Anterior cingulate cortex (tissue), 58 donors: ENCODE data around the gene ARMCX5.

Experiments used
- DNase-seq, 58 donors: peaks; one replicate each; lab custom pipeline; 2025; lab: John Stamatoyannopoulos, UW

Gene ARMCX5

GRCh38 chrX:102599084-102599950 is at the start of gene ARMCX5:
ARMCX5 (plus strand) TSS chrX:102599515; CDS start chrX:102602142, 2,627 bp downstream.
- peak in 56 of 58 donors; percentile 0 to 73 (median 43) for DNase-seq

GRCh38 chrX:102558607-102559006 is 40.7 kb upstream of the ARMCX5 start:
- DNase-seq = no peak

- no peak for DNase-seq
These were observed 38.8 kb upstream of the ARMCX5 start for GRCh38 chrX:102560423-102561068.

DNA sequence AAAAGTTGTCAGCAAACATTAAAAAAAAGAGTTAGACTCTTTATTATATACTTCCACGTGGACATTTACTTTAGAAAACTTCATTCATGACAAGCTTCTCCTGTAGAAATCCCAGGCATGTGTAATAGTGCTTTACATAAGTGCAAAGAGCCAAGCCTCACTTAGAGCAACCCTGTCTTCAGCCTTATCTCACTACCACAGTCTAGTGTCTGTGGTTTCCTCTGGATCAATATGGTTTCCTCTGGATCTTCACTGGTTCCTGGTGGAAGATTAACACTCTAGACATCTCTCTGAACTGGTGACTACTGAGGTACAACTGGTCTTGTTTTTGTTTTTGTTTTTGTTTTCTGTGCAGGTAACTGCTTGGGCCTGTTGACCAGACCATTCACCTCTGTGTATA is 18.4 kb upstream of the ARMCX5 start:
- DNase-seq = no peak

GRCh38 chrX:102593367-102593766 is 5.9 kb upstream of the ARMCX5 start:
- no peak for DNase-seq

GRCh38 chrX:102599951-102600579 is 750 bp downstream of the ARMCX5 start:
- peak in 1 of 58 donors; percentile 3 for DNase-seq

DNA sequence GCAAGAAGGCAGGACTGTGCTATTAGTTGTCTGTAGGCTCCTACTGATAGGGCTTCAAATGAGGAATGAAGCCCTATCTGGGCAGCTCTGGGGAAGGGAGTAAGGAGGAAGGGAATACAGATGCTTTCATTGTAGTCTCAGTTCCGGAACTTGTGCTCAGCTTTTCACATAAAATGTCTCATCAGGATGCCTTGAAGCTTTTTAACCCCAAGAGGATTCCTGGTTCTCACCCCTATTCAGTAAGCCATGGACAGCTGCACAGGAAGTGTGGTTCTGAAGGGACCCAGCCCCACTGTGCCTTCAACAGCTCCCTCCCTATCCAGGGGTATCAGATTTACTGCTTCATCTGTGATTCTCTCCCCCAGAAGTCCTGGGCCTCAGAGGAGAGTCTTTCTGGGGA is 5.0 kb downstream of the ARMCX5 start:
- no peak for DNase-seq

- no peak for DNase-seq
These were observed 6.8 kb downstream of the ARMCX5 start for GRCh38 chrX:102606115-102606514.

DNA sequence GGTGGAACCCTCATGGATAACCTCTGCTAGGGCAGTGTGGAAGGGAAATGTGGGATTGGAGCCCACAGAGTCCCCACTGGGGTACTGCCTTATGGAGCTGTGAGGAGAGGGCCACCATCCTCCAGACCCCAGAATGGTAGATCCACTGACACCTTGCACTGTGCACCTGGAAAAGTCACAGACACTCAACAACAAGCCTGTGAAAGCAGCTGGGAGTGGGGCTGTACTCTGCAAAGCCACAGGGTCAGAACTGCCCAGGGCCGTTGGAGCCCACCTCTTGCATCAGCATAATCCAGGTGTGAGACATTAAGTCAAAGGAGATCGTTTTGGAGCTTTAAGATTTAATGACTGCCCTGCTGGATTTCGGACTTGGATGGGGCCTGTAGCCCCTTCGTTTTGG is 11.6 kb downstream of the ARMCX5 start:
- no peak for DNase-seq

DNA sequence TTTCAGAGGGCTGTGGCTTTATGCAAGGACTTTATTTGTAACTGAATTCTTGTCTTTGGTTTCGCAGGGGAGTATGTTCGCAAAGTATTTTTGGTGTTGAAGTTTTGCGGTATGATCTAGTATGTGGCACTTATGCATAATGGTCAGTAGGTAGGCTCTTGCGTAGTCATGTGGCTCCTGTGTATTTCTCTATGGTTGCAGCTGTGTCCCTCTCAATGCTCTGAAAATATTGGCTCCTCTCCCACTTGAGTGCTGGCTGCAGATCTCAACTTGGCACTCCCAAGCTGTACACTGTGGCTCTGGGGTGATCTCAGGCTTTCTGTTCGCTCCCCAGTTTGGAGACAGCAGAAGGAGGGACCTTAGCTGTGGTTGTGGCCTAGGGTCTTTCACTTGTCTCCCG is 24.8 kb downstream of the ARMCX5 start:
- peak in 14 of 58 donors; percentile 0 to 29 (median 2) for DNase-seq

DNA sequence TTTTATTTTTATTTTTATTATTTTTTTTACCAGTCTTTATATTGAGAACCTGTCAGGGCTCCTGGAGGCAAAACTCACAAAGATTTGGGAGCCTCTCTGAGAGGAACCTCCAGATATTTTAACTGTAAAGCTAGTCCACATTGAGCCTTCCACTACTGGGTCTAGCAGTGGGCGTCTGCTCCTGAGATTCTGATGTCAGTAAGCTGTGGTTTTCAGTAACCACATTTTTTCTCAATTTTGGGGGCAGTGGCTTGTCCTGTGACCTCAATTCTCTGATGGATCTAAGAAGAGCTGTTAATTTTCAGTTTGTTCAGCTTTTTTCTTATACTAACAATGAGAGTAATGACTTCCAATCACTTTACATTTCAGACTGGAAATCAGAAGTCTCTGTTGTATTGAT is 28.3 kb downstream of the ARMCX5 start:
- no peak for DNase-seq

GRCh38 chrX:102637561-102637960 is 38.2 kb downstream of the ARMCX5 start:
- no peak for DNase-seq

DNA sequence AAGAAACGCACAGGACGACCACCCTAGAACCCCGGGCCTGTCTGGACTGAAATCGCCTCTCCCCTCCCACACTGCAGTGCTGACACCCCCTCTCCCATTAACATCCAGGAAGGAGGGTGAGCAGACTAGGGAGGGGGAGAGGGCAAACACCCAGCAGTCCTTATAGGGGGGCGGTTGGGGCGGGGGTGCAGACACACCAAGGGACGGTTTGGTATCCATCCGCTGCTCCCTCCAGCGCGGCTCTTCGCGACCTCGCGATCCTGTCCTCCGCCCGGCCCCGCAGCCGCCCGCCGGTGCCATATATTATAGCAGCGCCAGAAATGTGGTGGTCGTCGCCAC is 51.6 kb downstream of the ARMCX5 start:
- peak in 3 of 58 donors; percentile 19 to 74 (median 21) for DNase-seq

- DNase-seq = peak in 56 of 58 donors; percentile 1 to 78 (median 49)
These were observed 52.1 kb downstream of the ARMCX5 start, which contains the start of gene GPRASP1 for GRCh38 chrX:102651242-102652011. GPRASP1 (plus strand) TSS chrX:102651483; CDS start chrX:102653914, 2,431 bp downstream.

DNA sequence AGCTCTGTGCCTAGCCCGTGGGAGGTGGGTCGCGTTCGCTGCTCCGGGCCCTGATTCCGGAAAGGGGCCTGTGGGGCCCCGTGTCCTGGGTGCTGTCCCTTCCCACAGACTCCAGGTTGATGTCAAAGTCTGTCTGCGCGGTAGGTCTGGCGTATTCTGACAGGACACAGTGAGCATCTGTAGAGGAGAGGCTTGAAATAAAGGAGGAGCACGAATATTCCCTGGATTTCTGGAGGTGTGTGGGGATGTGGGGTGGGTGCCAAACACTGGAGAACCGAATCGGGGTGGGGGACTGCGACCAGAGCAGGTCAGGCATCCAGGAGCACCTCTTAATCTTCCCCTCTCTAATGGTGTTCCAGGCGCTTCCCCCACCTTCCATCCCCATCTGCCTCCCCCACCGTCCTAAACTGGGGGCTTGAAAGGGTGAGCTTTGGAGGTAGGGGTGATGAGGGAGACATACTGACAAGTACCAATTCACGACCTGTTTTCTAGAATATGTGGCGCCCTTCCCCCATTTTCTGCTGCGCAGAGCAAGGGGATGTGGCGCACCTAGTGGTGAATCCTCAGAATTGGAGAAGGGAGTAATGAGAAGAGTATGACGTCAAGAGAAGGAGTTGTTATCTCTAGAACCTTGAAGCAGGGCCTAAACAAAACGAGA is 52.8 kb downstream of the ARMCX5 start:
- peak in 52 of 58 donors; percentile 1 to 52 (median 24) for DNase-seq
